ENCODE measurements around the gene ACP3.

Gene ACP3

GRCh38 chr3:132407025-132407424, 89.8 kb downstream of the ACP3 start:
- DNase-seq (ENCODE audit: low read depth): no peak
